ENCODE data around the gene NTNG1.
A peak's percentile ranks its signal among the peaks of the same experiment; 100 is the strongest.

NTNG1 gene

DNA sequence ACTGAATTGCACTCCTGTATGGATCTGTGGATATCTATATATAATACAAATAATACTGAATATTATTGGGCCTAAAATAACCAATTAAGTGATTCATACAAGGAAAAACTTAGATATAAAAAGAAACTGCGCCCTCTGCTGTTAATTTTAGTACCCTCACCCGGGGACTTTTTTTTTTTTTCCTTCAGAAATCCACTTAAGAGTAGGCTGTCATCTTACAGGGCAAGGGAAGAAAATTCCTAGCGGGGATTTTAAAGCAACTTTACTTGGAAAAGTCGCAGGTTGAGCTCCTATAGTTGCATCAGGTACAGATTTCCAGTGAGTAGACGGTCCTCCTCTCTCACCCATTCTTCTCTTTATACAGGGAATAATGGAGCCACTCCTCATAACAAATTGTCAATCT lies 1.3 kb downstream of the NTNG1 start:
- CTCF ChIA-PET, result interaction anchor here (0.6 to 0.8 kb wide), 4 partner anchors 36 to 1126 kb away, joined by 3 to 5 read pairs (median 4); no protein-coding TSS in a partner anchor
- no peak for DNase-seq (ENCODE audit: low spot score)
- TF ChIP-seq, protein P1, sequence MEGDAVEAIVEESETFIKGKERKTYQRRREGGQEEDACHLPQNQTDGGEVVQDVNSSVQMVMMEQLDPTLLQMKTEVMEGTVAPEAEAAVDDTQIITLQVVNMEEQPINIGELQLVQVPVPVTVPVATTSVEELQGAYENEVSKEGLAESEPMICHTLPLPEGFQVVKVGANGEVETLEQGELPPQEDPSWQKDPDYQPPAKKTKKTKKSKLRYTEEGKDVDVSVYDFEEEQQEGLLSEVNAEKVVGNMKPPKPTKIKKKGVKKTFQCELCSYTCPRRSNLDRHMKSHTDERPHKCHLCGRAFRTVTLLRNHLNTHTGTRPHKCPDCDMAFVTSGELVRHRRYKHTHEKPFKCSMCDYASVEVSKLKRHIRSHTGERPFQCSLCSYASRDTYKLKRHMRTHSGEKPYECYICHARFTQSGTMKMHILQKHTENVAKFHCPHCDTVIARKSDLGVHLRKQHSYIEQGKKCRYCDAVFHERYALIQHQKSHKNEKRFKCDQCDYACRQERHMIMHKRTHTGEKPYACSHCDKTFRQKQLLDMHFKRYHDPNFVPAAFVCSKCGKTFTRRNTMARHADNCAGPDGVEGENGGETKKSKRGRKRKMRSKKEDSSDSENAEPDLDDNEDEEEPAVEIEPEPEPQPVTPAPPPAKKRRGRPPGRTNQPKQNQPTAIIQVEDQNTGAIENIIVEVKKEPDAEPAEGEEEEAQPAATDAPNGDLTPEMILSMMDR (conservative IDR thresholded peaks at IDR 0.05; ENCODE audit: low read depth), result peak; percentile 69
- H3K27ac ChIP-seq, result no peak overlapping the region
- POLR2A ChIA-PET (ENCODE audit: low non-redundant PET), result no interaction called here

DNA sequence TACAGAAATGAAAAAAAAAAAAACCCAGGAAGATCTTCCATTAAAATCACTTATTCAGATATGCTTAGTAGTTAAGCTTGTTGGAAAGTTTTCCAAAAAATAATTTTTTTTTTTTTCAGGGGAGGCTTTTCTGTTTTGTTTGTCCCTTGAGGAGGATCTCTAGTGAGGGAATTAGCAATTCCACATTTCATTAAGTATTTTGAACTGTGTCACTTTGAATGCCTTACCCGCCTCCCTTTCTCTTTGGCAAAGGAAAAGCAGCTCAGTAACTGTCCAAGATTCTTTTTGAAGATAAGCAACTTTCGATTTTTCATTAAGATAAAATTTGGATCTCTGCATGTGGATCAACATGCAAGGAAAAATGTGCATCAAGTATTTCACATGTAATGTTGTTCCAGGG lies 1.8 kb downstream of the NTNG1 start:
- TF ChIP-seq, protein P1 (conservative IDR thresholded peaks at IDR 0.05; ENCODE audit: low read depth), result no peak
- ChIA-PET POLR2A (ENCODE audit: low non-redundant PET) (no interaction called here), CTCF (interaction anchor here (0.6 to 0.8 kb wide), 8 partner anchors 12 to 1315 kb away, joined by 3 to 8 read pairs (median 4); no protein-coding TSS in a partner anchor)
- DNase-seq (ENCODE audit: low spot score), result no peak
- H3K27ac ChIP-seq, result no peak overlapping the region

DNA sequence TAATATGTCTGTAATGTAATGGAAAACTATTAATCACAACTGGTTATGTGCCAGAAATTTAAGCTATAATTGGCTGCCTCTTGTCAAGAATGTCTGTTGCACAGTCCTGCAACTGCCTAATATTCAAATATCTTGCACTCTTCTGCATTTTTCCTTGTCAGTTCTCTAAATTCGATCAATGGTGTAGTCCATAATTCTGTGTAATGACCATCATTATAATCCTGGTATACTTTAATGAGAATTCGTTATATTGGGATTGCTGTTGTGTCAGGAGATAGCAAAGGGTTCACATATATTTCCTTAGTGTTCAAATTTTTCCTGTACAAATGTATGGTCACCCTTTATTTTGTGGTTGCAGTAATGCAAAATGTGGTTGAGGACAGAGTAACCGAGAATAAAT lies 4.8 kb downstream of the NTNG1 start:
- ChIA-PET CTCF (interaction anchor here (0.6 kb wide), 1 partner anchor 329 kb away, joined by 4 read pairs; no protein-coding TSS in a partner anchor), POLR2A (ENCODE audit: low non-redundant PET) (no interaction called here)
- DNase-seq (ENCODE audit: low spot score), result no peak
- no peak overlapping the region for H3K27ac ChIP-seq
- TF ChIP-seq, protein P1 (conservative IDR thresholded peaks at IDR 0.05; ENCODE audit: low read depth), result no peak

DNA sequence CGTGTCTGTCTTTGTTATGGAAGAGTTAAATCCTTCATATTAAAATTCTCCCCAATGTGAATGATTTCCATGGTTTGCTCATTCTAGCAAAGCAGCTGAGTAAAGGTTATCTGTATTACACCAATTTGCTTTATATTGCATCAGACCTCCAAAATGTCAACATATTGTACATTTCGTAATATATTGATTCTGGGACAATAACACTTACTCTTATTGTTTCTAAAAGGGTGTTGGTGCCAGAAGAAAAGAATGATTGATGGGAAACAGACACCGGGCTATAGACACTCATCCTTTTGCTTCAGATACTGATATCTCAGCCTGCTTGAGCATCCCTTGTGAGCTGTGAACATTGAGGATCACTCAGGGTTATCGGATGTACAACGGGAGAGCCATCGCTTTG lies 7.0 kb downstream of the NTNG1 start:
- DNase-seq (ENCODE audit: low spot score), result no peak
- TF ChIP-seq, protein P1 (conservative IDR thresholded peaks at IDR 0.05; ENCODE audit: low read depth), result no peak
- CTCF ChIA-PET, result interaction anchor here (0.7 to 1.1 kb wide), 2 partner anchors 32 to 603 kb away, joined by 3 read pairs; no protein-coding TSS in a partner anchor
- H3K27ac ChIP-seq, result no peak overlapping the region
- POLR2A ChIA-PET (ENCODE audit: low non-redundant PET), result no interaction called here

DNA sequence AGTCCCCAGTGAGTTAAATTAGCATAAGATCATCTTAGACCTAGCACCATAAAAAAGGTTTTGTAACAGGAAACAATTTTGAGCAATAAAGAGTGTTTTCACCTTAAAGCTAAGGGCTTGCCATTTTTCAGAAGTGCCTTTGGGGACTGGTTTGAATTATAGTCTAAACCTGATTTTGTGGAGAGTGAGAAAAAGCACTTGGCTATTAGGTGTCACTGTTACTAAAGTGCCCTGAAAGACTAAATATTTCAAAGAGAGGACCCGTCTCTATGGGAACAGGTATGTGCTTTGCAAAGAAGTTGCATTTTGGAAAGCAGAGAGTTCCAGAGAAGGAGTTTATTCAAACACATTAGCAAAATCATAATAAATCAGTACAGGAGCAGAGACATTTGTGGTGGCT lies 9.1 kb downstream of the NTNG1 start:
- no peak for DNase-seq (ENCODE audit: low spot score)
- no peak overlapping the region for H3K27ac ChIP-seq
- ChIA-PET POLR2A (ENCODE audit: low non-redundant PET) (no interaction called here), CTCF (no interaction called here)
- TF ChIP-seq, protein P1 (conservative IDR thresholded peaks at IDR 0.05; ENCODE audit: low read depth), result no peak

DNA sequence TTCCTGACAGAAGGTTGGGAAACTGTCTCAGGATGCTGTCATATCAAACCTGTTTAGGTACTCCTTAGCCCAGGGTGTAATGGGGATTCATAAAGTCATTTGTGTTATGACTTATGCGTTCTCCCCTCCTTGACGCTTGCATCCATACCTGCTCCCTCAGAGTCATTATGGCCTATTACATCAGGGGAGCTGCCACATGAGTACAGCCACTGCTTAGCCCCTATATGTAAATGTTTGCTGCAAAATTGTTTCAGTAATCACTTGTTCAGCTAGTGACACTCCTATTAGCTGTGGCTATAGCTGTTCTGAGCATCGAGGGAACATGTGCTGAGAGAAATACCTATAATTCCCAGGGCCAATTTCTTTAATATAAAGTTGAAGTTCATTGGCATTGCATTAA lies 10.5 kb downstream of the NTNG1 start:
- TF ChIP-seq, protein P1 (conservative IDR thresholded peaks at IDR 0.05; ENCODE audit: low read depth), result no peak
- DNase-seq (ENCODE audit: low spot score), result no peak
- ChIA-PET CTCF (no interaction called here), POLR2A (ENCODE audit: low non-redundant PET) (no interaction called here)
- H3K27ac ChIP-seq, result no peak overlapping the region
